ENCODE results near the gene RETREG1.

The RETREG1 gene

GRCh38 chr5:16602182-16602581, 14.6 kb downstream of the RETREG1 start:
- no peak overlapping the region for H3K9ac ChIP-seq (ENCODE audit: low read length)
- H3K27me3 ChIP-seq (replicated peaks; ENCODE audit: insufficient read depth, low read length): no peaks in the 10 kb centered on the region
- no peak overlapping the region for H2AFZ ChIP-seq (ENCODE audit: low read length)
- H4K20me1 ChIP-seq (ENCODE audit: insufficient read depth, low read length): no peaks in the 10 kb centered on the region
- no peaks in the 10 kb centered on the region for H3K9me3 ChIP-seq (replicated peaks; ENCODE audit: insufficient read depth, low read length)
- H3K27ac ChIP-seq (ENCODE audit: low read length): no peak overlapping the region
- H3K79me2 ChIP-seq (ENCODE audit: low read length): no peaks in the 10 kb centered on the region
- no peak overlapping the region for H3K4me3 ChIP-seq (ENCODE audit: low read length)
- no peaks in the 10 kb centered on the region for H3K36me3 ChIP-seq (replicated peaks; ENCODE audit: insufficient read depth, low read length)
- H3K4me1 ChIP-seq (ENCODE audit: low read length): no peaks in the 10 kb centered on the region
- H3K4me2 ChIP-seq (ENCODE audit: low read depth, low read length): no peak overlapping the region
- no peaks in the 10 kb centered on the region for H3F3A ChIP-seq (ENCODE audit: insufficient read depth, low read length)
- no peak for TF ChIP-seq CTCF (IDR thresholded peaks at IDR 0.05; ENCODE audit: low read length)
- no peaks in the 10 kb centered on the region for H3K9me2 ChIP-seq (replicated peaks; ENCODE audit: insufficient read depth, low read length)
- DNase-seq: no peak

GRCh38 chr5:16600946-16601345, 15.9 kb downstream of the RETREG1 start:
- no peak overlapping the region for H3K4me2 ChIP-seq (ENCODE audit: low read depth, low read length)
- no peaks in the 10 kb centered on the region for H3F3A ChIP-seq (ENCODE audit: insufficient read depth, low read length)
- no peaks in the 10 kb centered on the region for H3K9me3 ChIP-seq (replicated peaks; ENCODE audit: insufficient read depth, low read length)
- no peaks in the 10 kb centered on the region for H3K9me2 ChIP-seq (replicated peaks; ENCODE audit: insufficient read depth, low read length)
- H3K9ac ChIP-seq (ENCODE audit: low read length): no peak overlapping the region
- H3K36me3 ChIP-seq (replicated peaks; ENCODE audit: insufficient read depth, low read length): no peaks in the 10 kb centered on the region
- no peaks in the 10 kb centered on the region for H3K4me1 ChIP-seq (ENCODE audit: low read length)
- H4K20me1 ChIP-seq (ENCODE audit: insufficient read depth, low read length): no peaks in the 10 kb centered on the region
- no peak overlapping the region for H3K27ac ChIP-seq (ENCODE audit: low read length)
- no peak for TF ChIP-seq CTCF (IDR thresholded peaks at IDR 0.05; ENCODE audit: low read length)
- no peak for TF ChIP-seq EZH2phosphoT487 (IDR thresholded peaks at IDR 0.05; ENCODE audit: low read length)
- TF ChIP-seq EZH2 (optimal IDR thresholded peaks at IDR 0.05; ENCODE audit: low read depth, low read length): no peak
- H3K27me3 ChIP-seq (replicated peaks; ENCODE audit: insufficient read depth, low read length): no peaks in the 10 kb centered on the region
- no peak overlapping the region for H3K4me3 ChIP-seq (ENCODE audit: low read length)
- H3K79me2 ChIP-seq (ENCODE audit: low read length): no peaks in the 10 kb centered on the region
- H2AFZ ChIP-seq (ENCODE audit: low read length): no peak overlapping the region
- DNase-seq: no peak

- Histone ChIP-seq H3K9me3 (replicated peaks; ENCODE audit: insufficient read depth, low read length) (no peaks in the 10 kb centered on the region), H3K79me2 (ENCODE audit: low read length) (no peaks in the 10 kb centered on the region), H3K4me1 (ENCODE audit: low read length) (no peaks in the 10 kb centered on the region), H3F3A (ENCODE audit: insufficient read depth, low read length) (no peaks in the 10 kb centered on the region), H3K9me2 (replicated peaks; ENCODE audit: insufficient read depth, low read length) (no peaks in the 10 kb centered on the region), H2AFZ (ENCODE audit: low read length) (no peak overlapping the region), H4K20me1 (ENCODE audit: insufficient read depth, low read length) (no peaks in the 10 kb centered on the region), H3K36me3 (replicated peaks; ENCODE audit: insufficient read depth, low read length) (no peaks in the 10 kb centered on the region), H3K4me2 (ENCODE audit: low read depth, low read length) (no peak overlapping the region), H3K9ac (ENCODE audit: low read length) (no peak overlapping the region), H3K27me3 (replicated peaks; ENCODE audit: insufficient read depth, low read length) (no peaks in the 10 kb centered on the region), H3K4me3 (ENCODE audit: low read length) (no peak overlapping the region), H3K27ac (ENCODE audit: low read length) (no peak overlapping the region)
- no peak for DNase-seq
- no peak for TF ChIP-seq EZH2 (optimal IDR thresholded peaks at IDR 0.05; ENCODE audit: low read depth, low read length)
- TF ChIP-seq CTCF (IDR thresholded peaks at IDR 0.05; ENCODE audit: low read length): no peak
- no peak for TF ChIP-seq EZH2phosphoT487 (IDR thresholded peaks at IDR 0.05; ENCODE audit: low read length)
These were observed 16.4 kb downstream of the RETREG1 start for GRCh38 chr5:16600397-16600796.
